HepG2 (cell line): ENCODE data around the gene CSNK1E. TPM values are rescaled to one million over a fixed set of nuclear protein-coding genes. Genes with fewer than 3 reads are reported as not detected.

ENCODE experiments used
- ATAC-seq: fragments of 200-7000 bp; cut with Tn5 transposase; 3 replicates; pipeline ENCODE4 v1.9.1; 2020; ENCODE audit warnings: mild to moderate bottlenecking, moderate library complexity
- BruUV-seq: library from RNA; stranded (reverse); fragments of 400-500 nt; replicated peaks from 2 replicates; lab custom pipeline; 2021; lab: Mats Ljungman, UMichigan
- CTCF ChIA-PET: fragments of 300-600 bp; formaldehyde crosslinking; extraction: SDS; loops from one replicate; lab custom pipeline; 2021; ENCODE audit warnings: low total read pairs, inconsistent platforms, low intra/inter-chr PET ratio; lab: Yijun Ruan, JAX
- POLR2A ChIA-PET: fragments of 350-600 bp; sonication (Branson Sonifier 250); formaldehyde crosslinking; loops from one replicate; lab custom pipeline; 2020; ENCODE audit warnings: antibody characterized with exemption, inconsistent platforms; lab: Yijun Ruan, JAX
- DNase-seq: peaks from one replicate; pipeline ENCODE4 v3.0.0-alpha.2; 2015; ENCODE audit warnings: low spot score
- FAIRE-seq: peaks from 3 replicates; lab custom pipeline; 2011; peaks lifted over from hg19 to GRCh38; lab: Jason Lieb, UNC
- H2AFZ ChIP-seq: one replicate; pipeline ENCODE4 v1.6.1; 2011; ENCODE audit warnings: low read length, inconsistent platforms
- H3K27ac ChIP-seq: fragments of 300-600 bp; 3 replicates; pipeline ENCODE4 v1.8.0; 2011; ENCODE audit warnings: mixed run types, mild to moderate bottlenecking, mixed read lengths, low read length, inconsistent platforms; ENCODE audit not compliant: insufficient read depth; ENCODE audit errors: extremely low read length
- H3K27me3 ChIP-seq, 2 experiments: fragments of 200-600 bp in 1 of 2; 2 replicates in 1 of 2; 3 replicates in 1 of 2; pipeline versions ENCODE4 v1.6.0 to v1.8.0; 2011; ENCODE audit warnings: low read length in 2 of 2, mild to moderate bottlenecking in 2 of 2, moderate library complexity in 2 of 2, inconsistent platforms in 1 of 2; ENCODE audit not compliant: insufficient read depth in 2 of 2, control insufficient read depth in 1 of 2
- H3K36me3 ChIP-seq, 2 experiments: fragments of 200-600 bp in 1 of 2; replicated peaks in 1 of 2; 2 replicates in 1 of 2; 3 replicates in 1 of 2; pipeline versions ENCODE4 v1.5.1 to v1.8.0; 2011; ENCODE audit warnings: low read length in 2 of 2, inconsistent platforms in 1 of 2; ENCODE audit not compliant: insufficient read depth in 2 of 2, control insufficient read depth in 1 of 2
- H3K4me1 ChIP-seq: 2 replicates; pipeline ENCODE4 v1.5.1; 2012; ENCODE audit warnings: low read length, inconsistent platforms; ENCODE audit not compliant: insufficient read depth
- H3K4me2 ChIP-seq: 2 replicates; pipeline ENCODE4 v1.6.0; 2011; ENCODE audit warnings: low read depth, low read length, inconsistent platforms
- H3K4me3 ChIP-seq, 3 experiments: fragments of 200-600 bp in 1 of 3; sonication (generic), shearing (Covaris generic) in 1 of 3; replicated peaks in 1 of 3; 2 replicates each; pipeline ENCODE4 v1.5.1; 2011 to 2016; ENCODE audit warnings: low read length in 3 of 3, inconsistent platforms in 2 of 3, low read depth in 2 of 3, mild to moderate bottlenecking in 2 of 3, control low read depth in 1 of 3, mixed read lengths in 1 of 3; ENCODE audit not compliant: insufficient read depth in 1 of 3
- H3K79me2 ChIP-seq: one replicate; pipeline ENCODE4 v1.6.1; 2011; ENCODE audit warnings: low read length, inconsistent platforms; ENCODE audit not compliant: insufficient read depth
- H3K9ac ChIP-seq: 2 replicates; pipeline ENCODE4 v1.6.0; 2011; ENCODE audit warnings: mild to moderate bottlenecking, low read depth, low read length, inconsistent platforms; ENCODE audit not compliant: insufficient read depth
- H3K9me3 ChIP-seq: 2 replicates; pipeline ENCODE4 v1.5.1; 2012; ENCODE audit warnings: mild to moderate bottlenecking, low read length
- H4K20me1 ChIP-seq: 2 replicates; pipeline ENCODE4 v1.6.0; 2011; ENCODE audit warnings: inconsistent platforms, mild to moderate bottlenecking, low read length, moderate library complexity; ENCODE audit not compliant: insufficient read depth
- CERS6 ChIP-seq: sonication (generic); formaldehyde crosslinking; IDR thresholded peaks from 2 replicates; pipeline ENCODE4 v1.5.0; 2020; ENCODE audit warnings: missing genetic modification reagents
- HMGA1 ChIP-seq: sonication (generic); formaldehyde crosslinking; conservative IDR thresholded peaks from 2 replicates; pipeline ENCODE4 v1.4.0; 2020; ENCODE audit warnings: missing genetic modification reagents
- NFIC ChIP-seq: IDR thresholded peaks from 2 replicates; pipeline ENCODE4 v1.6.1; 2012; ENCODE audit warnings: mild to moderate bottlenecking, low read length, inconsistent platforms
- NFKB2 ChIP-seq: sonication (generic); formaldehyde crosslinking; IDR thresholded peaks from 2 replicates; pipeline ENCODE4 v1.4.0; 2020; ENCODE audit warnings: missing genetic modification reagents, borderline replicate concordance
- PTBP1 ChIP-seq: fragments of 200-400 bp; formaldehyde crosslinking; IDR thresholded peaks from 2 replicates; pipeline ENCODE4 v1.6.1; 2018; ENCODE audit warnings: low read length, low read depth; ENCODE audit not compliant: poor library complexity, severe bottlenecking
- RFX3 ChIP-seq: IDR thresholded peaks from 2 replicates; pipeline ENCODE4 v1.6.1; 2016; ENCODE audit warnings: missing biosample characterization, missing genetic modification reagents
- SP4 ChIP-seq: sonication (generic); formaldehyde crosslinking; IDR thresholded peaks from 2 replicates; pipeline ENCODE4 v1.8.1; 2023; ENCODE audit warnings: mild to moderate bottlenecking, missing genetic modification reagents
- TCF12 ChIP-seq, 2 experiments: fragments of 450-650 bp in 1 of 2; sonication (generic) in 1 of 2; formaldehyde crosslinking in 1 of 2; IDR thresholded peaks; 2 replicates each; pipeline versions ENCODE4 v1.6.1 to v1.8.0; 2017 to 2022; ENCODE audit warnings: antibody characterized with exemption in 1 of 2, mild to moderate bottlenecking in 1 of 2, missing genetic modification reagents in 1 of 2, moderate library complexity in 1 of 2
- WIZ ChIP-seq: sonication (generic); formaldehyde crosslinking; IDR thresholded peaks from 2 replicates; pipeline ENCODE4 v1.5.1; 2020; ENCODE audit warnings: mild to moderate bottlenecking, missing genetic modification reagents
- ZBTB1 ChIP-seq: sonication (generic); formaldehyde crosslinking; IDR thresholded peaks from 2 replicates; pipeline ENCODE4 v1.4.0; 2020; ENCODE audit warnings: missing genetic modification reagents, borderline replicate concordance
- ZFP82 ChIP-seq: sonication (generic); formaldehyde crosslinking; IDR thresholded peaks from 2 replicates; pipeline ENCODE4 v1.5.1; 2020; ENCODE audit warnings: mild to moderate bottlenecking, missing genetic modification reagents, borderline replicate concordance
- ZNF138 ChIP-seq: sonication (generic); formaldehyde crosslinking; IDR thresholded peaks from 2 replicates; pipeline ENCODE4 v1.5.0; 2020; ENCODE audit warnings: mild to moderate bottlenecking, low read depth, missing genetic modification reagents
- ZNF180 ChIP-seq: sonication (generic); formaldehyde crosslinking; IDR thresholded peaks from 2 replicates; pipeline ENCODE4 v1.4.0; 2020; ENCODE audit warnings: low read depth, missing genetic modification reagents, borderline replicate concordance
- ZNF207 ChIP-seq: fragments of 450-650 bp; IDR thresholded peaks from 2 replicates; pipeline ENCODE4 v1.6.1; 2016; ENCODE audit warnings: antibody characterized with exemption, borderline replicate concordance
- ZNF770 ChIP-seq: sonication (generic); formaldehyde crosslinking; IDR thresholded peaks from 2 replicates; pipeline ENCODE4 v1.5.0; 2020; ENCODE audit warnings: mild to moderate bottlenecking, missing genetic modification reagents
- ZSCAN12 ChIP-seq: sonication (generic); formaldehyde crosslinking; IDR thresholded peaks from 2 replicates; pipeline ENCODE4 v1.9.0; 2021; ENCODE audit warnings: mild to moderate bottlenecking, missing genetic modification reagents
- WGBS: methylation state at CpG from one replicate; pipeline ENCODE4 v1.1.6; 2017; ENCODE audit warnings: low lambda C conversion rate; 5-methylcytosine and 5-hydroxymethylcytosine counted together
- in situ Hi-C: cut with HindIII; loops from 2 replicates; pipeline ENCODE4 v1.10.0; 2017; ENCODE audit warnings: low pct_unique_long_range_greater_than_20kb; ENCODE audit not compliant: extremely low pct_ligation_motif_present
- intact Hi-C: fragments of 100-400 bp; cut with micrococcal nuclease; formaldehyde crosslinking; loops from one replicate; pipeline ENCODE4 v1.10.0; 2022; ENCODE audit not compliant: unreplicated experiment
- polyA plus RNA-seq, 8 experiments: library from polyadenylated mRNA; depleted of rRNA in 3 of 8; stranded (reverse) in 7 of 8; unstranded in 1 of 8; fragments of >200 nt; fragmentation: Illumina TruSeq in 4 of 8; extraction: Trizol in 4 of 8; gene quantifications; 2 replicates each; pipeline versions ENCODE4 v1.2.1 to v1.2.3, GENCODE V29; 2011 to 2016; ENCODE audit warnings: low read depth in 4 of 8, missing spikeins in 1 of 8, mixed read lengths in 1 of 8; ENCODE audit not compliant: insufficient read depth in 1 of 8
- total RNA-seq, 5 experiments: library from RNA; depleted of rRNA; stranded (reverse); fragments of >200 nt; fragmentation: Illumina TruSeq; extraction: Trizol; gene quantifications; 2 replicates each; pipeline ENCODE4 v1.2.3, GENCODE V29; 2016; ENCODE audit warnings: low read depth in 1 of 5
- TF ChIP-seq, protein P1 (sequence below): sonication (generic); formaldehyde crosslinking; IDR thresholded peaks from 2 replicates; pipeline ENCODE4 v1.8.0; 2022; ENCODE audit warnings: mild to moderate bottlenecking, missing genetic modification reagents; ENCODE audit not compliant: insufficient replicate concordance
- TF ChIP-seq, protein P2 (sequence below): sonication (generic); formaldehyde crosslinking; conservative IDR thresholded peaks from 2 replicates; pipeline ENCODE4 v1.4.0; 2020; ENCODE audit warnings: missing genetic modification reagents

CSNK1E gene
- total and polyA plus RNA-seq, 2 of the 13 experiments (the other 11 are each of a cell fraction or from before 2014, with no cell fraction given): 34.7 to 129 TPM

GRCh38 chr22:38353142-38353629 lies 36.0 kb upstream of the CSNK1E start:
- no peak overlapping the region for H2AFZ ChIP-seq
- 20% methylated on average over 3 of the region's 33 CpGs for WGBS
- no peaks in the 10 kb centered on the region; the same call in 1 of the 2 replicates for H4K20me1 ChIP-seq
- no peak for FAIRE-seq
- ATAC-seq: peak; percentile 46
- no peak overlapping the region for H3K9ac ChIP-seq
- H3K27me3 ChIP-seq: no peaks in the 10 kb centered on the region; a peak in 1 of 5 replicates
- BruUV-seq: no TSS peak
- no peak overlapping the region for H3K4me2 ChIP-seq
- no peak overlapping the region for H3K4me3 ChIP-seq
- DNase-seq: no peak
- H3K36me3 ChIP-seq: no peaks in the 10 kb centered on the region
- in situ Hi-C loops: loop anchor here (5.0 to 10.0 kb wide), 3 partner anchors 56 to 298 kb away; partner anchors contain the start of gene PICK1
- no peaks in the 10 kb centered on the region for H3K9me3 ChIP-seq
- H3K4me1 ChIP-seq: peaks cover 41% of the 10 kb centered on the region
- ChIA-PET CTCF (interaction anchor here (0.7 to 2.1 kb wide), 5 partner anchors 49 to 301 kb away, joined by 3 to 18 read pairs (median 9); no protein-coding TSS in a partner anchor), POLR2A (no interaction called here)
- intact Hi-C loops: loop anchor here (2.0 to 5.0 kb wide), 3 partner anchors 36 to 300 kb away; partner anchors contain the start of gene CSNK1E
- no peak overlapping the region for H3K27ac ChIP-seq
- no peaks in the 10 kb centered on the region for H3K79me2 ChIP-seq
- TF ChIP-seq ZBTB1 (CRISPR knock-in tag) (no peak), RFX3 (CRISPR knock-in tag) (no peak), ZNF180 (CRISPR knock-in tag) (no peak), ZNF770 (no peak), CERS6 (CRISPR knock-in tag) (no peak), WIZ (CRISPR knock-in tag) (no peak), NFKB2 (CRISPR knock-in tag) (peak; percentile 31; the same call in 1 of the 2 replicates), ZFP82 (no peak), ZNF138 (CRISPR knock-in tag) (no peak), SP4 (CRISPR knock-in tag) (no peak), PTBP1 (no peak), ZNF207 (no peak), NFIC (no peak), TCF12 (IDR thresholded peaks at IDR 0.05) (no peak), TCF12 (CRISPR knock-in tag; IDR thresholded peaks at IDR 0.05) (no peak), HMGA1 (no peak), ZSCAN12 (no peak)
- TF ChIP-seq, protein P1, sequence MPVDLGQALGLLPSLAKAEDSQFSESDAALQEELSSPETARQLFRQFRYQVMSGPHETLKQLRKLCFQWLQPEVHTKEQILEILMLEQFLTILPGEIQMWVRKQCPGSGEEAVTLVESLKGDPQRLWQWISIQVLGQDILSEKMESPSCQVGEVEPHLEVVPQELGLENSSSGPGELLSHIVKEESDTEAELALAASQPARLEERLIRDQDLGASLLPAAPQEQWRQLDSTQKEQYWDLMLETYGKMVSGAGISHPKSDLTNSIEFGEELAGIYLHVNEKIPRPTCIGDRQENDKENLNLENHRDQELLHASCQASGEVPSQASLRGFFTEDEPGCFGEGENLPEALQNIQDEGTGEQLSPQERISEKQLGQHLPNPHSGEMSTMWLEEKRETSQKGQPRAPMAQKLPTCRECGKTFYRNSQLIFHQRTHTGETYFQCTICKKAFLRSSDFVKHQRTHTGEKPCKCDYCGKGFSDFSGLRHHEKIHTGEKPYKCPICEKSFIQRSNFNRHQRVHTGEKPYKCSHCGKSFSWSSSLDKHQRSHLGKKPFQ (CRISPR knock-in tag): no peak
- TF ChIP-seq, protein P2, sequence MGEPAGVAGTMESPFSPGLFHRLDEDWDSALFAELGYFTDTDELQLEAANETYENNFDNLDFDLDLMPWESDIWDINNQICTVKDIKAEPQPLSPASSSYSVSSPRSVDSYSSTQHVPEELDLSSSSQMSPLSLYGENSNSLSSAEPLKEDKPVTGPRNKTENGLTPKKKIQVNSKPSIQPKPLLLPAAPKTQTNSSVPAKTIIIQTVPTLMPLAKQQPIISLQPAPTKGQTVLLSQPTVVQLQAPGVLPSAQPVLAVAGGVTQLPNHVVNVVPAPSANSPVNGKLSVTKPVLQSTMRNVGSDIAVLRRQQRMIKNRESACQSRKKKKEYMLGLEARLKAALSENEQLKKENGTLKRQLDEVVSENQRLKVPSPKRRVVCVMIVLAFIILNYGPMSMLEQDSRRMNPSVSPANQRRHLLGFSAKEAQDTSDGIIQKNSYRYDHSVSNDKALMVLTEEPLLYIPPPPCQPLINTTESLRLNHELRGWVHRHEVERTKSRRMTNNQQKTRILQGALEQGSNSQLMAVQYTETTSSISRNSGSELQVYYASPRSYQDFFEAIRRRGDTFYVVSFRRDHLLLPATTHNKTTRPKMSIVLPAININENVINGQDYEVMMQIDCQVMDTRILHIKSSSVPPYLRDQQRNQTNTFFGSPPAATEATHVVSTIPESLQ (CRISPR knock-in tag): no peak
